Upper lobe of left lung (tissue), 4 donors: ENCODE results near the gene LHCGR.

Source experiments
- POLR2A ChIP-seq, 4 donors: fragments of 450-650 bp; IDR thresholded peaks; one replicate each; pipeline ENCODE4 v1.5.1; 2016 to 2017; ENCODE audit warnings: antibody characterized with exemption in 4 of 4, mild to moderate bottlenecking in 2 of 4
- TF ChIP-seq, protein P1 (sequence below), 6 experiments: fragments of 450-650 bp in 4 of 6; fragments of 200-600 bp in 2 of 6; sonication (generic) in 2 of 6; IDR thresholded peaks; one replicate each; pipeline ENCODE4 v1.5.1; 2016 to 2019; ENCODE audit warnings: antibody characterized with exemption in 6 of 6

GRCh38 chr2:48693645-48694044, 61.9 kb downstream of the LHCGR start:
- TF ChIP-seq POLR2A (IDR thresholded peaks at IDR 0.05), result no peak
- TF ChIP-seq, protein P1, sequence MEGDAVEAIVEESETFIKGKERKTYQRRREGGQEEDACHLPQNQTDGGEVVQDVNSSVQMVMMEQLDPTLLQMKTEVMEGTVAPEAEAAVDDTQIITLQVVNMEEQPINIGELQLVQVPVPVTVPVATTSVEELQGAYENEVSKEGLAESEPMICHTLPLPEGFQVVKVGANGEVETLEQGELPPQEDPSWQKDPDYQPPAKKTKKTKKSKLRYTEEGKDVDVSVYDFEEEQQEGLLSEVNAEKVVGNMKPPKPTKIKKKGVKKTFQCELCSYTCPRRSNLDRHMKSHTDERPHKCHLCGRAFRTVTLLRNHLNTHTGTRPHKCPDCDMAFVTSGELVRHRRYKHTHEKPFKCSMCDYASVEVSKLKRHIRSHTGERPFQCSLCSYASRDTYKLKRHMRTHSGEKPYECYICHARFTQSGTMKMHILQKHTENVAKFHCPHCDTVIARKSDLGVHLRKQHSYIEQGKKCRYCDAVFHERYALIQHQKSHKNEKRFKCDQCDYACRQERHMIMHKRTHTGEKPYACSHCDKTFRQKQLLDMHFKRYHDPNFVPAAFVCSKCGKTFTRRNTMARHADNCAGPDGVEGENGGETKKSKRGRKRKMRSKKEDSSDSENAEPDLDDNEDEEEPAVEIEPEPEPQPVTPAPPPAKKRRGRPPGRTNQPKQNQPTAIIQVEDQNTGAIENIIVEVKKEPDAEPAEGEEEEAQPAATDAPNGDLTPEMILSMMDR (IDR thresholded peaks at IDR 0.05), result no peak
